ENCODE results near the gene RNF123.

DNA sequence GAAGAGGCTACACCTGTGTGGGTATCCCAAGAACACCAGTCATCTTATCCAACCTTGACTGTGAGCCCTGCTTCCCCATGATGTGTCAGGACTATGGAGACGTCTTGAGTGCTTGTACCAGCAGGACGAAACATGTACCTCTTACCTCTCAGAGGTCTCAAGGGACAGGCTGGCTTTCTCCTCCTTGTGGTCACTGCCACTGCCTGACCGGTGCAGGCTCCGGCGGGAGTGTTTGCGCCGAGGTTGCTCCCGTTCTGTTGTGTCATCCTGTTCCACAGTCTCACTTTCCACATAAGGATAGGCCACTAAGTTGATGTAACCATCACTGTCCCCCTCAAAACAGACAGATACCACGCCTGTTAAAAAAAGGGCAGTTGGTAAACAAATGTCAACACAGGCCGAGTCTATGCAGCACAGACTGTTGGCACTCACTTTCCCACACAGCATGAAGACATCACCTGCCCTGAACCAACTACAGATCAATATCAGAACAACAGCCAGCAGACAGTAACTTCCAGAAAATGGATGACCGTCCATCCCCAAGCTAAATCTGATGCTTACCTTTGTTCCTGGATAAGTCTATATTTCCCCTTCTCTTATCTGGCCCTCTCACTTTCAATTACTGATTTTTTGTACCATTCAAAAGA lies 48.8 kb downstream of the RNF123 start:
- TF ChIP-seq, protein P1, sequence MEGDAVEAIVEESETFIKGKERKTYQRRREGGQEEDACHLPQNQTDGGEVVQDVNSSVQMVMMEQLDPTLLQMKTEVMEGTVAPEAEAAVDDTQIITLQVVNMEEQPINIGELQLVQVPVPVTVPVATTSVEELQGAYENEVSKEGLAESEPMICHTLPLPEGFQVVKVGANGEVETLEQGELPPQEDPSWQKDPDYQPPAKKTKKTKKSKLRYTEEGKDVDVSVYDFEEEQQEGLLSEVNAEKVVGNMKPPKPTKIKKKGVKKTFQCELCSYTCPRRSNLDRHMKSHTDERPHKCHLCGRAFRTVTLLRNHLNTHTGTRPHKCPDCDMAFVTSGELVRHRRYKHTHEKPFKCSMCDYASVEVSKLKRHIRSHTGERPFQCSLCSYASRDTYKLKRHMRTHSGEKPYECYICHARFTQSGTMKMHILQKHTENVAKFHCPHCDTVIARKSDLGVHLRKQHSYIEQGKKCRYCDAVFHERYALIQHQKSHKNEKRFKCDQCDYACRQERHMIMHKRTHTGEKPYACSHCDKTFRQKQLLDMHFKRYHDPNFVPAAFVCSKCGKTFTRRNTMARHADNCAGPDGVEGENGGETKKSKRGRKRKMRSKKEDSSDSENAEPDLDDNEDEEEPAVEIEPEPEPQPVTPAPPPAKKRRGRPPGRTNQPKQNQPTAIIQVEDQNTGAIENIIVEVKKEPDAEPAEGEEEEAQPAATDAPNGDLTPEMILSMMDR (IDR thresholded peaks at IDR 0.05; ENCODE audit: poor library complexity) = no peak
- no peak for TF ChIP-seq EZH2 (IDR thresholded peaks at IDR 0.05; ENCODE audit: borderline replicate concordance)
